SK-N-SH treated with all-trans-retinoic acid at 6 μM for 48 hours (cell line): Measurements from ENCODE around the gene KCNMA1.

Experiments used
- ESRRG ChIP-seq: fragments of 250-450 bp; sonication (Bioruptor Pico); IDR thresholded peaks from 2 replicates; pipeline ENCODE4 v1.6.1; 2021; ENCODE audit warnings: mild to moderate bottlenecking
- PATZ1 ChIP-seq: fragments of 250-450 bp; sonication (Bioruptor Pico); IDR thresholded peaks from 2 replicates; pipeline ENCODE4 v1.8.0; 2020; ENCODE audit warnings: mild to moderate bottlenecking, moderate library complexity, borderline replicate concordance

- TF ChIP-seq PATZ1 (CRISPR knock-in tag): no peak
- TF ChIP-seq ESRRG (CRISPR knock-in tag): no peak
These were observed 7.1 kb upstream of the KCNMA1 start for GRCh38 chr10:77644557-77645243.
